Activated naive CD8-positive, alpha-beta T cell (primary cell): ENCODE results near the gene CBFB.

ENCODE experiments used
- H3K27ac Mint-ChIP-seq: one replicate; pipeline ENCODE4 v1.8.0; 2021; ENCODE audit warnings: mixed read lengths
- H3K27me3 Mint-ChIP-seq: one replicate; pipeline ENCODE4 v1.8.0; 2021; ENCODE audit warnings: mixed read lengths
- H3K36me3 Mint-ChIP-seq: one replicate; pipeline ENCODE4 v1.8.0; 2021; ENCODE audit warnings: mixed read lengths
- H3K4me1 Mint-ChIP-seq: one replicate; pipeline ENCODE4 v1.8.0; 2021; ENCODE audit warnings: low read depth, mixed read lengths
- H3K4me3 Mint-ChIP-seq: one replicate; pipeline ENCODE4 v1.8.0; 2021; ENCODE audit warnings: mild to moderate bottlenecking, mixed read lengths
- H3K9me3 Mint-ChIP-seq: one replicate; pipeline ENCODE4 v1.8.0; 2021; ENCODE audit warnings: low read depth, mixed read lengths

Gene CBFB

DNA sequence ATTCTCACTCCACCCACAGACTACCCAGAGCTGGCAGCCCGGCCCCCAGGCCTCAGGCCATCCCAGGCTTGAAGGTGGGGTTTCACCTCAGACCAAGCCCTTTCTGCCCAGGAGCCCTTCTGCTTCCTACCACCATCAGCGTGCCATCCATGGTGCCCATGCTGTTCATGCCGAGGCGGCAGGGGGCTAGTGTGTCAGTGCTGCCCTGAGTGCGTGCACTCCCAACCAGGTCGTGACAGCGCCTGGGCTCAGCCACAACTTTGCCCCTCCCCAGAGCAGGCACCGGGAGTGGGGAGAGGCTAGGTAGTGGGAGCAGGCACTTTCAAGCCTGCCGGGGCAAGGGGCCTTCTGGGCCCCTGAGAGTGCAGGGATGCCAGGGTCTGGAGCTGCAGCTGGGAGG lies 113.4 kb downstream of the CBFB start:
- no peak overlapping the region for H3K4me3 Mint-ChIP-seq
- H3K27ac Mint-ChIP-seq, result no peak overlapping the region
- no peaks in the 10 kb centered on the region for H3K4me1 Mint-ChIP-seq
- no peaks in the 10 kb centered on the region for H3K27me3 Mint-ChIP-seq
- no peaks in the 10 kb centered on the region for H3K9me3 Mint-ChIP-seq
- peaks cover 32% of the 10 kb centered on the region for H3K36me3 Mint-ChIP-seq

DNA sequence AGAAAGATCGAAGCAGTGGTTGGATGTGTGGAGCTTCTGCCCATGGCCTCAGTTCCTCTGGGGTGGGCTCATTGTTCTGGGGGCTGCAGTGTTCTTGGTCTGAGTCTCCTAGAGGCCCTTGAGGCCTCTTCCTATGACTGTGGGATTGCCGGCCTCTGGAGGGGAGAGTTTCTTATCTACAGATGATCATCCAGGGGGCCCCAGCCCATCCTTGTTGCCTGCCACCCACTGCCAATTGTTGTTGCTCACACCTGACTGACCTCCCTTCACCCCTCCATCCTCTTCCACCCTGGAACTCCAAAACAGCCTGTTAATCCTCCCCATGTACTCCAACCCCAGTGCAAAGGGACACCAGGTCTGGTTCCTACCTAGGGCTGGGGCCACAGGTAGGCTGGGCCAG lies 116.0 kb downstream of the CBFB start:
- no peaks in the 10 kb centered on the region for H3K27me3 Mint-ChIP-seq

DNA sequence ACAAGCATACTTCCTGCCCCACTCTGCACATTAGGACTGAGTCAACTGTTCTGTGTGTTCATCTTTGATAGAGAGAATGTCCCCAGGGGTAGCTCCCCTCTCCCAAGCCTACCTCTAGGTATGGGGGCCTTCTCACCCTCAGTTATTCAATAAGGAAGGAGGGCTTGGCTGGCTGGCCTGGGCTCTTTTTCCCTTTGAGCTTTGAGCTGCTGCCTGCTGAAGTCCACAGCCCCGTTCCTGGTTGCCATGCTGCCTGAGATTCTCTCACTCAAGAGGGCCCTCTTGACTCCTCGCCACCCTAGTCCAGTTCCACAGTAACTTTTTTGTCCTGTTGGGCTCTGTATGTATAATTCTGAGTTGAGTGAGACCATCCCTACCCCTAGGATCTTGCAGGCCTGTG lies 116.8 kb downstream of the CBFB start:
- no peaks in the 10 kb centered on the region for H3K4me1 Mint-ChIP-seq
- H3K9me3 Mint-ChIP-seq, result no peaks in the 10 kb centered on the region
- no peak overlapping the region for H3K27ac Mint-ChIP-seq
- no peak overlapping the region for H3K4me3 Mint-ChIP-seq
- H3K27me3 Mint-ChIP-seq, result no peaks in the 10 kb centered on the region
- peaks cover 27% of the 10 kb centered on the region for H3K36me3 Mint-ChIP-seq

More for the DNA sequence above, 116.0 kb downstream of the CBFB start:
- Mint-ChIP-seq H3K4me3 (no peak overlapping the region), H3K36me3 (peaks cover 34% of the 10 kb centered on the region), H3K9me3 (no peaks in the 10 kb centered on the region), H3K4me1 (no peaks in the 10 kb centered on the region), H3K27ac (no peak overlapping the region)

DNA sequence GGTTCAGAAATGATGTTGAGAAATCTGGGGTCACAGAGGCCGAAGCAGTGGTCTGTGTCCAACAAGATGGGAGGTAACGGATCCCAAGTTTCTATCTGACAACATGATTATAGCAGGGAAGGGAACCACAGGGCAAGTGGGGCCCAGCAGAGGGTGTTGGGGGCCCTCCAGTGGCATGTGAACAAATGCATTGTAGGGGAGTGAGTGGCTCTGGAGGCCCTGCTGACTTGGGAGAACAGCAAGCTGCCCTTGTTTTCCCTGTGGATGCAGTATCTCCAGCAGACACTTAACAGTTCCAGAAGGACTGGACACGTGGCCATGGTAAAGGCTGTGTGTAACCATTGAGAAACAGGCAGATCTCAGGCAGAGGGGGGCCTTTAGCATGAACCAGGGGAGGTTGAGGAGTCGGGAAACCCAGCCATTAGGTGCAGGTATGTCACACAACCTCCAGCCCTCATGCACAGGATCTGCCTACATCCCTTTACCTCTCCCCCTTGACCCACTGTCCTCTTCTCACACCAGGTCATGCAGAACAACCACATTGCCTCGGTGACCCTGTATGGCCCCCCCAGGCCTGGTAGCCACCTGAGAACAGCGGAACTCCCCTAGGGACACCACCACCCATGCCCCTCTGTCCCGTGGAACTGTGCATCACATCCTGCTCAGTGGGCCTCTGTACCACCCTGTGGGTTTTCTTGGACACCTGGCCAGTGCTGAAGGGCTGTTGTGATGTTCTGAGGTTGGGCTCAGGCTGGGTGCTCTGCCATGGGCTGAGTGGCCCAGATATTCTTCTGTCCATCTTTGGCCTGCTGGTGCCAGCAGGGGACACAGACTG lies 117.8 kb downstream of the CBFB start:
- Mint-ChIP-seq H3K27me3 (peaks cover 3% of the 10 kb centered on the region), H3K36me3 (peaks cover 23% of the 10 kb centered on the region), H3K27ac (no peak overlapping the region), H3K4me3 (no peak overlapping the region), H3K4me1 (peaks cover 2% of the 10 kb centered on the region), H3K9me3 (no peaks in the 10 kb centered on the region)

DNA sequence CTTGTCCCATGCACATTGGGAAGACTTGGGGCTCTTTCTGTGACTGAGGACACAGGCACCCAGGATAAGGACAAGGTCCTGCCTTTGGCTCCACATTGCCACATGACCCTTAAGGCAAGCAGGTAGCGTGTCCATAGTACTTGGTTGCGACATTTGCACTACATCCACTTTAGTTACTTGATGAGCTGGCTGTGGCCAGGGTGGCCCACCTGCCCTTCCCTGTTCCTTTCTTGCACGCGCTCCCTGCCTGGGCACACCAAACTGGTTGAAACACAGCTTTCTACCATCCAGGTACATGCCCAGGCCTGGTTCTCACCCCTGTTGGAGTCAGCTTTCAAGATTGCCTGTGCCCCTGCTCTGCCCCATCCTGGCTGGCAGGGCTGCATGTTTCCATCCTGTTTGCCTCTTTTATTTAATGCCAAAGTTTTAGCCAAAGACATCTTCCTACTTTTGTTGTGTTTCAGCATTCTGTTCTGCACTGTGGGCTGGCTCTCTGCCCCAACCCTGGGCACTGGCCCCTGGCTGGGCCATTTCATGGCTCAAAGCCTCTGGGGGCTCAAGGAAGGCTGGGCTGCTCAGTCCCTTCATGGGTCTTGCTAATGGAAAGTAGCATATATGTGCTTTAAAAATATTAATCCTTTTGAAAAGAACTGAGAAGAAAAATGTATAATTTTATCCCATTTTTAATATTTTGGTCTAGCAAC lies 118.6 kb downstream of the CBFB start:
- H3K36me3 Mint-ChIP-seq, result peaks cover 23% of the 10 kb centered on the region
- H3K4me3 Mint-ChIP-seq, result no peak overlapping the region

DNA sequence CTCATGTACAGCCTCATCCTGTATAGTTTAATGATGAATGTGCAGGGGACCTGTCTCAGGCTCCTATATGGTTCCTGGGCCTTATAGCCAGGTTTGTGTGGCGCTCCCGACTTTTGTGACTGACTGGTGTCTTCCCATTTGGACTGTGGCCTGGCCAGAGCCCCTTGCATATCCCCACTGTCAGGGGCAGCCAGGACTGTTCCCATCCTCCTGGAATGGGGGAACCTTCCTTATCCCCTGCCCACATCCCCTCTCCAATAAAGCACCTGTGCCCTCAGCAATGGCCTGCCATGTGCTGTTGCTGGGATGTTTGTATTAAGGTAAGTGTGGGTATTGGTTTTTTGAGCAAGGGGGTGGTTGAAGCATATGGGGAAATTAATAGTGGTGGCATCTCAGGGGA lies 119.3 kb downstream of the CBFB start:
- H3K4me1 Mint-ChIP-seq, result peaks cover 7% of the 10 kb centered on the region
- H3K9me3 Mint-ChIP-seq, result no peaks in the 10 kb centered on the region
- H3K27me3 Mint-ChIP-seq, result peaks cover 3% of the 10 kb centered on the region
- H3K36me3 Mint-ChIP-seq, result peaks cover 20% of the 10 kb centered on the region
- no peak overlapping the region for H3K4me3 Mint-ChIP-seq
- H3K27ac Mint-ChIP-seq, result no peak overlapping the region

More for the DNA sequence above, 118.6 kb downstream of the CBFB start:
- no peak overlapping the region for H3K27ac Mint-ChIP-seq
- H3K9me3 Mint-ChIP-seq, result no peaks in the 10 kb centered on the region
- H3K27me3 Mint-ChIP-seq, result peaks cover 3% of the 10 kb centered on the region
- H3K4me1 Mint-ChIP-seq, result peaks cover 3% of the 10 kb centered on the region

DNA sequence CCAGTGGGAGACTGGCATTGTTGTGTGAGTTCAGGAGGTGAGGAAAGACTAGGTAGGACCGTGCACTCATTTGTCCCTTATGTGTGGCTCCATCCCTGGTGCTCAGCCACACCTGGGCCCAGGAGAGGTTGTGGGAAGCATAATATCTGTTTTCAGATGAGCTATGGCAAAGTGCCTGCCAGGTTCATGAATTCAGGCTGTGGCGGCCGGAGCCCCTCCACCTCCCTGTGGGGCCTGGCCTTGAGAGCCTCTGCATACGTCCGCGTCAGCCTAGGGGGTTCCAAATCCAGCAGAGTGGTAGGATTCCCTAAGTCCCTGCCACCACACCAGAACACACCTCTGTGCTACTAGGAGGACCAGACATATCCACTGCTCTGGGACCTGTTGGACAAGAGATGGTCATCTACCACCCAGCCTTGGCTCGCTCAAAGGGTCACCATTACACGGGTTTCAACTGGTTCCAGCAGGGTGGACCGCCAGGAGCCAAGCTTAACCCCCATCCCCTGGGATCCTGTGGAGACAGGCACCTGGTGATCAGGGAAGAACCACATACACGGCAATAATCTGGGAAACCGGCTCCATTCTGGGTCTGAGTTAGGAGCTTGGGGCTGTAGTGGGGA lies 119.8 kb downstream of the CBFB start:
- peaks cover 18% of the 10 kb centered on the region for H3K36me3 Mint-ChIP-seq
- peaks cover 3% of the 10 kb centered on the region for H3K27me3 Mint-ChIP-seq
- no peaks in the 10 kb centered on the region for H3K9me3 Mint-ChIP-seq
- peaks cover 7% of the 10 kb centered on the region for H3K4me1 Mint-ChIP-seq
- H3K27ac Mint-ChIP-seq, result no peak overlapping the region
- peak overlapping the region; percentile 44 for H3K4me3 Mint-ChIP-seq

DNA sequence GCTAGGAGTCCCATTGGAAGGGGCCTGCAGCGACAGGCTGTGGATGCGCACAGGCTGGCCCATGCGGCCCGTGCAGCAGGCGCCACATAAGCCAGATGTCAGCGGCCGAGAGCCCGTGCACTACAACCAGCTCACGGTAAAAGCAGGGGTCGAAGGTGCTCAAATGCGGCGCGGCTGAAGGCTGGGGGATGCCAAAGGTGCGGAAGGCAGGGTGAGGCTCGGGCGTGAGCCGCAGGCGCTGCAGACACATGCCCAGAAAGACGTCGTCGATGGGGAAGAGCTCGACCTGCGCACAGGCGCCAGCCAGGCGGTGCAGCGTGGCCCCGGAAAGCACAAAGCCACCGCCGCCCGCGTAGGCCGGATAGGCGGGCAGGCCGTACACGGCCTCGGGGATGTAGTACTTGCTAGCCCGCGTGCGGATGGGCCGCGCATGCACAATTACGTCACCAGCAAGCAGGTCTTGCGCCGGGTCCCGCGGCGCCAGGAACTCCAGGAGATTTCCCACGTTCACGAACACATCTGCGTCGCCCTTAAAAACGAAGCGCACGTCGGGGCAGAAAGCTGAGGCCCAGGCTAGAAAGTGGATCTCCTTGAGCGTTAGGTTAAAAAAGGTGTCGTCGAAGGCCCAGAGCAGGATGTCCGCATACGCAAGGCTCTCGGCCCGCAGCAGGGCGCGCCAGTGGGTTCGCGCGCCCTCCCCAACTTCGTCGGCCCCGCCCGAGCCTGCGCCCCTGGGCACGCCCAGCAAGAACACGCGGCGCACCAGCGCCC lies 120.5 kb downstream of the CBFB start:
- Mint-ChIP-seq H3K4me3 (peak overlapping the region; percentile 44), H3K27ac (no peak overlapping the region), H3K9me3 (no peaks in the 10 kb centered on the region), H3K4me1 (peaks cover 7% of the 10 kb centered on the region), H3K36me3 (peaks cover 15% of the 10 kb centered on the region), H3K27me3 (peaks cover 3% of the 10 kb centered on the region)

DNA sequence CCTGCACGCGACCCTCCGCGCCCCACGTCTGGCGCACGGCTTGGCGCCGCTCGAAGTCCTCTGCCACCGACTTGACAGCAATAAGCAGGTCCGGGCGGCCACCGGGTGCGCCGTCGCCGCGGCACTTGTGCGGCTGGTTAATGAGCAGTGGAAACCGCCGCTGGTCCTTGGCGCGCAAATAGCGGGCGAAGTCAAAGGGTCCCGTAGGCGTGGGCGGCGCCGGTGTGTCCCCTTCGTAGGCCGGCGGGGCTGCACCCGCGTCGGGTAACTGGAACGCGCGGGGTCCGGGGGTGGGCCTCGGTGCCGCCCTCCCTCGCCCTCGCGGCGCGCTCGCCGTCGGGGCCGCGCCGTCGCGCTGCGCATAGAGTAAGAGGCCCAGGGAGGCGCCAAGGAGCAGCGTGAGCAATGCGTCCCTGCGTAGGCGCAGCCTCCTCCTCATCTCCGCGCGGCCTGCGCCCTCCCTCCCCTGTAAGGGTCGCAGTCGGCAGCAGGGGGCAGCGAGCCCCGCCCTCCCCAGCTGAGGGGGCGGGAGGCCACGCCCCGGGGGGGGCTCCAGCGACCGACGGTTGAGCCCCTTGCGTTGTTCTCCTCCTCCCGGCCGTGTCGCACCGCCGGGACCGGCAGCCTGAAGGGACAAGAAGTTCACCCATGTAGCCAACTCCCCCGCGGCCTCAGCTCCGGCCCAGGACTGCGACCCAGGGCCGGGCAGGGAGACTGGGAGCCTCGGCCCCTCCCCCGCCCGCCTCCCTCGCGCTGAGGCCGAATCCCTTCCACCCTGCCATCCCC lies 121.3 kb downstream of the CBFB start:
- Mint-ChIP-seq H3K27ac (no peak overlapping the region), H3K27me3 (peaks cover 3% of the 10 kb centered on the region), H3K9me3 (no peaks in the 10 kb centered on the region), H3K4me3 (no peak overlapping the region), H3K36me3 (peaks cover 12% of the 10 kb centered on the region), H3K4me1 (peaks cover 8% of the 10 kb centered on the region)
